Neural progenitor cell (in vitro differentiated cells): ENCODE results near the gene VOPP1.

Source experiments
- CTCF ChIP-seq: fragments of 200-600 bp; sonication (generic); IDR thresholded peaks from 2 replicates; pipeline ENCODE4 v1.5.1; 2017; ENCODE audit warnings: antibody characterized with exemption, mild to moderate bottlenecking
- EZH2 ChIP-seq: fragments of 200-600 bp; sonication (generic); IDR thresholded peaks from 2 replicates; pipeline ENCODE4 v1.6.1; 2017; ENCODE audit warnings: antibody characterized with exemption, mild to moderate bottlenecking, moderate library complexity
- EZH2phosphoT487 ChIP-seq: fragments of 200-600 bp; sonication (generic); IDR thresholded peaks from 2 replicates; pipeline ENCODE4 v1.6.1; 2017; ENCODE audit warnings: antibody characterized with exemption

GRCh38 chr7:55485501-55486191 lies 86.7 kb downstream of the VOPP1 start:
- TF ChIP-seq CTCF (no peak), EZH2 (no peak), EZH2phosphoT487 (no peak)
